Endothelial cell (in vitro differentiated cells): Measurements from ENCODE around the gene TRAPPC3L. TPM values are rescaled to one million over a fixed set of nuclear protein-coding genes. Genes with fewer than 3 reads are reported as not detected.

Experiments used
- DNase-seq: peaks from one replicate; pipeline ENCODE4 v3.0.0; 2021; ENCODE audit warnings: low spot score
- H3K27ac Mint-ChIP-seq: one replicate; pipeline ENCODE4 v1.8.0; 2021; ENCODE audit warnings: mixed read lengths, inconsistent platforms; ENCODE audit not compliant: unreplicated experiment
- H3K27me3 Mint-ChIP-seq: one replicate; pipeline ENCODE4 v1.8.0; 2021; ENCODE audit warnings: mild to moderate bottlenecking, moderate library complexity, mixed read lengths, inconsistent platforms; ENCODE audit not compliant: unreplicated experiment
- H3K36me3 Mint-ChIP-seq: one replicate; pipeline ENCODE4 v1.8.0; 2021; ENCODE audit warnings: mild to moderate bottlenecking, low read depth, mixed read lengths, inconsistent platforms; ENCODE audit not compliant: unreplicated experiment
- H3K4me1 Mint-ChIP-seq: one replicate; pipeline ENCODE4 v1.8.0; 2021; ENCODE audit warnings: mild to moderate bottlenecking, mixed read lengths, inconsistent platforms; ENCODE audit not compliant: unreplicated experiment
- H3K4me3 Mint-ChIP-seq: one replicate; pipeline ENCODE4 v1.8.0; 2021; ENCODE audit warnings: mild to moderate bottlenecking, mixed read lengths, inconsistent platforms; ENCODE audit not compliant: unreplicated experiment
- H3K9me3 Mint-ChIP-seq: one replicate; pipeline ENCODE4 v1.8.0; 2021; ENCODE audit warnings: mixed read lengths, inconsistent platforms; ENCODE audit not compliant: unreplicated experiment
- total RNA-seq: library from RNA; stranded (reverse); fragmentation: NEBNext Ultra II Directional; extraction: Animal tissue kit (Norgen Biotek cat#: 25700); gene quantifications from one replicate; pipeline ENCODE4 v1.2.1, GENCODE V29; 2021; ENCODE audit not compliant: unreplicated experiment
- TF ChIP-seq, protein P1 (sequence below): fragments of 200-600 bp; sonication (generic); IDR thresholded peaks from one replicate; pipeline ENCODE4 v1.5.0; 2021; ENCODE audit warnings: antibody characterized with exemption; ENCODE audit not compliant: unreplicated experiment

TRAPPC3L gene
- total RNA-seq, 1 donor from 2014 or later: not detected

DNA sequence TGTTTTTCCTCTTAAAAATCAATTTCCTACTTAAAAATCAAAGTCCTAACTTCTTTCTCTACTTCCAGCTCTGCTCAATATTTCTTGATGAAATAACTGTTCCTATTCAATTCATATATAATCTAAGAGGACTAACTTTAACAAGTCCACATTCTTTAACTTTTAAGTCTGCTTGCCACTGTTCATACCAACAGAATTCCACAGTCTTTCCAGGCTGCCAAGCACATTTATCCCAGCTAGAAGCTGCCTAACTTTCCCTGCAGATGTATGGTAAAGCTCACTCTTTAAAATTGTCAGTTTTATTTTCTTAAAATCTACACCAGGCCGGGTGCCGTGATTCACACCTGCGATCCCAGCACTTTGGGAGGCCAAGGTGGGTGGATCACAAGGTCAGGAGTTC, 72.8 kb downstream of the TRAPPC3L start:
- Mint-ChIP-seq H3K36me3 (no peaks in the 10 kb centered on the region), H3K4me3 (no peak overlapping the region), H3K27ac (no peak overlapping the region), H3K27me3 (no peaks in the 10 kb centered on the region), H3K9me3 (no peaks in the 10 kb centered on the region), H3K4me1 (peaks cover 37% of the 10 kb centered on the region)
- TF ChIP-seq, protein P1, sequence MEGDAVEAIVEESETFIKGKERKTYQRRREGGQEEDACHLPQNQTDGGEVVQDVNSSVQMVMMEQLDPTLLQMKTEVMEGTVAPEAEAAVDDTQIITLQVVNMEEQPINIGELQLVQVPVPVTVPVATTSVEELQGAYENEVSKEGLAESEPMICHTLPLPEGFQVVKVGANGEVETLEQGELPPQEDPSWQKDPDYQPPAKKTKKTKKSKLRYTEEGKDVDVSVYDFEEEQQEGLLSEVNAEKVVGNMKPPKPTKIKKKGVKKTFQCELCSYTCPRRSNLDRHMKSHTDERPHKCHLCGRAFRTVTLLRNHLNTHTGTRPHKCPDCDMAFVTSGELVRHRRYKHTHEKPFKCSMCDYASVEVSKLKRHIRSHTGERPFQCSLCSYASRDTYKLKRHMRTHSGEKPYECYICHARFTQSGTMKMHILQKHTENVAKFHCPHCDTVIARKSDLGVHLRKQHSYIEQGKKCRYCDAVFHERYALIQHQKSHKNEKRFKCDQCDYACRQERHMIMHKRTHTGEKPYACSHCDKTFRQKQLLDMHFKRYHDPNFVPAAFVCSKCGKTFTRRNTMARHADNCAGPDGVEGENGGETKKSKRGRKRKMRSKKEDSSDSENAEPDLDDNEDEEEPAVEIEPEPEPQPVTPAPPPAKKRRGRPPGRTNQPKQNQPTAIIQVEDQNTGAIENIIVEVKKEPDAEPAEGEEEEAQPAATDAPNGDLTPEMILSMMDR: no peak
- no peak for DNase-seq

DNA sequence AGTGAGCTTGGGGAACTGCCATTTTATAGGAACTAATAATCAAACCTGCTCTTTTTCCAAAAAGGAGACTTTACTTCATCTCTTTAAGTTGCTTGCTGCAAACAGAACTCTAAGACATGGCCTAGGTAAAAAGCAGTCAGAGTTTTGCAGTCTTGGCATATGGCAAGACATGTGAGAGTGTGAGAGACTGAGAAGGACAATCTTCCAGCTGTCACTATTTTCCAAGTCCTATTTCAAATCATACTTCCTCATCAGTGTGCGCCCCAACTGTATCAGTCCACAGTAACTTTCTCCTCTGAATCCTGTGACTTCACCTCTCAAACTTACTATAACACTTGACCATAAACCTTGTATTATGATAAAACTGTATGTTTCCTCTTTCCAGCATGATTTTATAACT, 74.0 kb downstream of the TRAPPC3L start:
- Mint-ChIP-seq H3K4me3 (no peak overlapping the region), H3K36me3 (no peaks in the 10 kb centered on the region), H3K27me3 (no peaks in the 10 kb centered on the region), H3K4me1 (peaks cover 37% of the 10 kb centered on the region), H3K27ac (no peak overlapping the region), H3K9me3 (no peaks in the 10 kb centered on the region)
- TF ChIP-seq, protein P1: no peak
- DNase-seq: no peak

DNA sequence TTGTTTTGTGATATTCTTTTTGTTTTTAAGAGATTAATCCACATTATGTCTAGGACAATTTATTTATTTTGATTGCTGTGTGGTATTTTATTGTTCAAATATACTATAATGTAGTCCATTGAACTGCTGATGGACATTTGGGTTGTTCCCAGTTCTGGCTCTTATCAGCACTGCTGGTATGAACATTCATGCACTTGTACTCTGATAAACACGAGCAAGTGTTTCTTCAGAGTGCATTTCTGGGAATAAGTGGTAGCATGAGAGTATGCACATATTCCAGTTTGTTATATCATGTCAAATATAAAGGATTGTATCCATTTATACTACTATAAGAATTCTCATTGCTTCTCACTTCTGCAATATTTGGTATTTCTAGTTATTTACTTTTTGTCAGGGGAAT, 77.2 kb downstream of the TRAPPC3L start:
- TF ChIP-seq, protein P1: no peak
- DNase-seq: no peak
- H3K4me3 Mint-ChIP-seq: no peak overlapping the region
- H3K36me3 Mint-ChIP-seq: no peaks in the 10 kb centered on the region
- H3K4me1 Mint-ChIP-seq: peaks cover 8% of the 10 kb centered on the region
- no peak overlapping the region for H3K27ac Mint-ChIP-seq
- no peaks in the 10 kb centered on the region for H3K9me3 Mint-ChIP-seq
- no peaks in the 10 kb centered on the region for H3K27me3 Mint-ChIP-seq

DNA sequence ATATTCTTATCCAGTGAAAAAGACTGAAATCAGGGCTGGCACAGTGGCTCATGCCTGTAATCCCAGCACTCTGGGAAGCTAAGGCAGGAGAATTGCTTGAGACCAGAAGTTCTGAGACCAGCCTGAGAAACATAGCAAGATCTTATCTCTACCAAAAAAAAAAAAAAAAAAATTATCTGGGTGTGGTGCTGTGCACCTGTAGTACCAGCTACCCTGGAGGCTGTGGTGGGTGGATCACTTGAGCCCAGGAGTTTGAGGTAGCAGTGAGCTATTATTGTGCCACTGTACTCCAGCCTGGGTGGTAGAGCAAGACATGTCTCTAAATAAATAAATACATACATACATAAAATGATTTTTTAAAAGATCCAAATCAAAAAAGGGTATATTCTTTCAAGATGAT, 78.0 kb downstream of the TRAPPC3L start:
- peaks cover 12% of the 10 kb centered on the region for H3K4me1 Mint-ChIP-seq
- no peak overlapping the region for H3K4me3 Mint-ChIP-seq
- TF ChIP-seq, protein P1: no peak
- no peak overlapping the region for H3K27ac Mint-ChIP-seq
- H3K9me3 Mint-ChIP-seq: no peaks in the 10 kb centered on the region
- H3K27me3 Mint-ChIP-seq: no peaks in the 10 kb centered on the region
- H3K36me3 Mint-ChIP-seq: no peaks in the 10 kb centered on the region
- no peak for DNase-seq

DNA sequence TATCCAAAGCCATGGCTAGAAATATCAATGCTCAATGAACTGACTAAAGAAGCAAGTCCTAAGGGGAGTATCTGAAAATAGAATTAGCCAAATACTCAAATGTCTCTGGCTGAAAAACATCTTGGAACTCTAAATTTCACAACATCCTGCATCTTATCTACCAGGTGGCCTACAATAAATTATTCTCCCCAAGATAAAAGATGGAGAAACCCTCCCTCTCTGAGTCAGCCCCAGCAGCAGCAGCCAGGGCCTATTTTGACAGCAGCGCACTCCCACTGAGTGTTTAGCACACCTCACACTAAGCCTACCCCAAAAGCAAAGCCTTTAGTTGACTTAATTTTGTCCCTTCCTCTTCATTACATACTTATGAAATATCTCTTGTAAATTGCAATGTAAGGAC, 78.4 kb downstream of the TRAPPC3L start:
- H3K9me3 Mint-ChIP-seq: no peaks in the 10 kb centered on the region
- no peaks in the 10 kb centered on the region for H3K27me3 Mint-ChIP-seq
- peaks cover 14% of the 10 kb centered on the region for H3K4me1 Mint-ChIP-seq
- DNase-seq: no peak
- TF ChIP-seq, protein P1: no peak
- no peak overlapping the region for H3K4me3 Mint-ChIP-seq
- no peaks in the 10 kb centered on the region for H3K36me3 Mint-ChIP-seq
- no peak overlapping the region for H3K27ac Mint-ChIP-seq
